Duodenal mucosa (tissue), 2 donors: Measurements from ENCODE around the gene EGLN3.

ENCODE experiments used
- H3K27ac ChIP-seq: one replicate; pipeline ENCODE4 v1.7.0; 2013; ENCODE audit warnings: low read depth, low read length
- H3K27me3 ChIP-seq, 2 donors: one replicate each; pipeline ENCODE4 v1.7.0; 2013; ENCODE audit warnings: low read length in 2 of 2, control low read depth in 1 of 2; ENCODE audit not compliant: insufficient read depth in 2 of 2, control insufficient read depth in 1 of 2
- H3K36me3 ChIP-seq, 2 donors: one replicate each; pipeline ENCODE4 v1.7.0; 2013; ENCODE audit warnings: low read length in 2 of 2, control low read depth in 1 of 2; ENCODE audit not compliant: insufficient read depth in 2 of 2, control insufficient read depth in 1 of 2
- H3K4me1 ChIP-seq, 2 donors: one replicate each; pipeline ENCODE4 v1.7.0; 2013; ENCODE audit warnings: low read length in 2 of 2, control low read depth in 1 of 2; ENCODE audit not compliant: insufficient read depth in 2 of 2, control insufficient read depth in 1 of 2
- H3K4me3 ChIP-seq, 2 donors: one replicate each; pipeline ENCODE4 v1.7.0; 2013; ENCODE audit warnings: low read length in 2 of 2, low read depth in 1 of 2
- H3K9ac ChIP-seq, 2 donors: one replicate each; pipeline ENCODE4 v1.7.0; 2013; ENCODE audit warnings: low read length in 2 of 2, low read depth in 1 of 2
- H3K9me3 ChIP-seq, 2 donors: one replicate each; pipeline ENCODE4 v1.7.0; 2013; ENCODE audit warnings: low read length in 2 of 2, control low read depth in 1 of 2; ENCODE audit not compliant: control insufficient read depth in 1 of 2

EGLN3 gene

DNA sequence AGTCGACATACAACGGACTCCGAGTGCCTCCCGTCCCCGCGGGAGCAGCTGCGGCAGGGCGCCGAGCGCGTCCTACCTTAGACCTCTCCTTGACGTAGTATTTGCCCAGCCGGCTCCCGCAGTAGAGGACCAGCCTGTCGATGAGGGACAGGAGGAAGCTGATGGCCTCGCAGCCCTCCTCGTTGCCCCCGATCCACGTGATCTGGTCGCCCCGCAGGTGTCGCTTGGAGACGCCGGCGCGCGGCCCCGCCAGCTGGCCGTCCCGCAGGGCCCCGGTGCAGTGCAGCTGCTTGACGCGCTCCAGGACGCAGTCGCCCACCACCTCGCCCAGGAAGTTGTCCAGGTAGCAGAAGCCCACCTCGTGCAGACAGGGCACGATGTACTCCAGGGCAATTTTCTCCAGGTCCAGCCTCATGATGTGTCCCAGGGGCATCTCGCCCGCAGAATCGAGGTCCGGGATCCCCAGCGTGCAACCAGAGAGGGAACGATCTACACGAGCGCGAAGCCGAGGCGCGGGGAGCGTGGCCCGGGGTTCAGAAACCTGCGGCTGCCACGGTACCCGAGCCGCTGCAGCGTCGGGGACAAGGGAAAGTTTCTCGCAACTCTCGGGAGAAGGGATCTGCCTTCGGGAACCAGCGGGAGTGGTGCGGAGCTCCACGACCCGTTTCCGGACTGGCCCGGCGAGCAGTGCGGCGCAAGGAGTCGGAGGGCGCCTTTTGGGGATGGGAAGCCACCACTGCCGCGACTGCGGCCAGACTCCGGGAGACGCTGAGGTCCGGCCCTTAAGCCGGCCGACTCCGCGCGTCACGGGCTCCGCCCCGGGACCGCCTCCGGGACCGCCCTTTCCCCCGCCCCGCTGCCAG is at the start of gene EGLN3:
Gene EGLN3, minus strand, starts transcription at position 755 of the 863 bp plus-strand sequence. Its CDS starts 322 bp downstream, at position 433.
- H3K9me3 ChIP-seq = no peaks in the 10 kb centered on the region
- peak within 1 kb of the TSS; percentile 66 to 89 for H3K4me3 ChIP-seq
- no peaks in the 10 kb centered on the region for H3K27me3 ChIP-seq
- peak within 1 kb of the TSS; percentile 61 to 88 for H3K9ac ChIP-seq
- no peaks in the 10 kb centered on the region for H3K36me3 ChIP-seq
- H3K27ac ChIP-seq = peak within 1 kb of the TSS; percentile 27
- H3K4me1 ChIP-seq = peaks cover 18 to 25% of the 10 kb centered on the region in 2 donors

DNA sequence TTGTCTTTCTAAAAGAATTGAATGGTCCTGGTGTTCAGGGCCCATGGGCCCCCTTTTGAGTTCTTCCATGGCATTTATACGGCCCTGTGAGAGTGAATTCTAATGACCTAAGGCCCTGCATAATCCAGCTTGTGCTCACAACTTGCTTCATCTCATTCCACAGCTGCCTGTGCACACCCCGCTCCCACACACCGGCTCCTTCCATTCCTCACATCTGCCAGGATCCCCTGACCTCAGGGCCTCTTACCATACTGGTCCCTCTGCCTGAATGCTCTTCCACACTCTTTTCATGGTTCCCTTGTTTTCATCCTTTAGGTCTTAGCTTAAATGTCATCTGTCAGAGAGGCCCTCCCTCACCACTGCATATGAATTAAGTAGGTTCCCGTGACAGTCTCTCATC is 49.5 kb upstream of the EGLN3 start:
- no peak overlapping the region for H3K9ac ChIP-seq
- no peaks in the 10 kb centered on the region for H3K36me3 ChIP-seq
- no peak overlapping the region for H3K4me3 ChIP-seq
- no peaks in the 10 kb centered on the region for H3K27me3 ChIP-seq
- no peaks in the 10 kb centered on the region for H3K9me3 ChIP-seq
- no peaks in the 10 kb centered on the region for H3K4me1 ChIP-seq
- H3K27ac ChIP-seq = no peak overlapping the region

DNA sequence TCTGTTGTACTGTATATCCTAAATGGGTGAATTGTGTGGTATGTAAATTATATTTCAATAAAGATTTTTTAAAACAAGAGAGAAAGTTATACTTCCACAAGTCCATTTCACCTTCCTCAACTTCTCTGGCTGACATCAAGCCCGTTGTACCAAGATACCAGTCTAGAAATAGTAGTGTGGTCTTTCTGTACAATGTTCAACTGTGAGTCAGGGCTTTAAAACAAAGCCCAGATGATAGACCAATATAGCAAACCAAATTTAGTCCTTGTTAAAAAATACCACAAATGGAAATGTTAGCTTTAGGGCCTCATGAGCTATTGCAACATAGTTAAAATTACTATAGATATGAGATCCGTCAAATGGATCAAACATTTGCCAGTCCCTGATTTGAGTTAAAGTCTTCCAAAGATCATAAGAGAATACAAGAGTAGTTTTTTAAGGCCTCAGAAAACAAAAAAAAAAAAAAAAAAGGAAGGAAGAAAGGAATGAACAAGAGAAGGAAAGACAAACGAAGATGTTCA is 49.0 kb upstream of the EGLN3 start:
- Histone ChIP-seq H3K9ac (no peak overlapping the region), H3K27ac (no peak overlapping the region), H3K4me1 (no peaks in the 10 kb centered on the region), H3K4me3 (no peak overlapping the region), H3K27me3 (no peaks in the 10 kb centered on the region), H3K36me3 (no peaks in the 10 kb centered on the region), H3K9me3 (no peaks in the 10 kb centered on the region)

DNA sequence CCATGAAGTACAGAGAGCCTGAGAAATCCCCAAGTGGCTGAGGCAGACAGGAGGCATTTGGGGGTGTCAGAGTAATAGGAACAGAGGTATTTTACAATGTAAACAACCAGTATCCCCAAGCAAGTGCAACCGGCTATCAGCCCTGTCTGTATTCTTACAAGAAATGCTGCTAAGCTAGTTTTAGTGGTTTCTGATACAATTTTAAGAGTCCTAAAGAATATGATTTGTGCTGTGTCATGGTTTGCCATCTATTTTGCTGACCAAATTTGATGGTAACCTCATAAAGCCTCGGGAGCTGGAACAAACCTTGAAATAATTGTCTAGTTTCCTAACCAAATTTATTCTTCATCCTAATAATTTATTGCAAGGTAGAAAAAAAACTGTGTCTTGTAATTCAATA is 46.7 kb upstream of the EGLN3 start:
- Histone ChIP-seq H3K9ac (no peak overlapping the region), H3K4me3 (no peak overlapping the region), H3K36me3 (no peaks in the 10 kb centered on the region), H3K9me3 (no peaks in the 10 kb centered on the region), H3K27me3 (no peaks in the 10 kb centered on the region), H3K4me1 (no peaks in the 10 kb centered on the region), H3K27ac (no peak overlapping the region)

GRCh38 chr14:33996462-33996861 is 45.6 kb upstream of the EGLN3 start:
- Histone ChIP-seq H3K27me3 (no peaks in the 10 kb centered on the region), H3K4me3 (no peak overlapping the region), H3K9ac (no peak overlapping the region), H3K27ac (no peak overlapping the region), H3K36me3 (no peaks in the 10 kb centered on the region), H3K4me1 (no peaks in the 10 kb centered on the region), H3K9me3 (no peaks in the 10 kb centered on the region)

DNA sequence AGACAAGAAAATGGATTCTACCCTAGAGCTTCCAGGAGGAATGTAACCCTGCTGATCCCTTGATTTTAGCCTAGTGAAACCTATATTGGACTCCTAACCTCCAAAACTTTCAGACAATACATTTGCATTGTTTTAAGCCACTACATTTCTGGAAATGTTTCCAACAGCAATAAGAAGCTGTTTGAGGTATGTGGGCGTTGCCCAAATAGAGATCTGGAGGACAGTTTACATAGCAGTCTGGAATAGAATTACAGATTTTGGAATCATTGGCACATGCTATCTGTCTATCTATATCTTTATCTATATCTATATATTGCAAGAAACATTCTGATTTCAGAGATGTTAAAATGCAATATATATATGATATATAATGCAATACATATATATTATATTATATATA is 42.4 kb upstream of the EGLN3 start:
- H3K27me3 ChIP-seq = no peaks in the 10 kb centered on the region
- H3K9ac ChIP-seq = no peak overlapping the region
- H3K9me3 ChIP-seq = no peaks in the 10 kb centered on the region
- H3K36me3 ChIP-seq = no peaks in the 10 kb centered on the region
- no peaks in the 10 kb centered on the region for H3K4me1 ChIP-seq
- no peak overlapping the region for H3K4me3 ChIP-seq
- no peak overlapping the region for H3K27ac ChIP-seq

- Histone ChIP-seq H3K27me3 (no peaks in the 10 kb centered on the region), H3K9me3 (no peaks in the 10 kb centered on the region), H3K4me1 (no peaks in the 10 kb centered on the region), H3K4me3 (no peak overlapping the region), H3K27ac (no peak overlapping the region), H3K9ac (no peak overlapping the region), H3K36me3 (no peaks in the 10 kb centered on the region)
These were observed 41.6 kb upstream of the EGLN3 start for GRCh38 chr14:33992274-33993007.

GRCh38 chr14:33990790-33991189 is 39.9 kb upstream of the EGLN3 start:
- no peaks in the 10 kb centered on the region for H3K9me3 ChIP-seq
- no peak overlapping the region for H3K4me3 ChIP-seq
- no peak overlapping the region for H3K9ac ChIP-seq
- no peaks in the 10 kb centered on the region for H3K27me3 ChIP-seq
- no peaks in the 10 kb centered on the region for H3K4me1 ChIP-seq
- H3K27ac ChIP-seq = no peak overlapping the region
- H3K36me3 ChIP-seq = no peaks in the 10 kb centered on the region

DNA sequence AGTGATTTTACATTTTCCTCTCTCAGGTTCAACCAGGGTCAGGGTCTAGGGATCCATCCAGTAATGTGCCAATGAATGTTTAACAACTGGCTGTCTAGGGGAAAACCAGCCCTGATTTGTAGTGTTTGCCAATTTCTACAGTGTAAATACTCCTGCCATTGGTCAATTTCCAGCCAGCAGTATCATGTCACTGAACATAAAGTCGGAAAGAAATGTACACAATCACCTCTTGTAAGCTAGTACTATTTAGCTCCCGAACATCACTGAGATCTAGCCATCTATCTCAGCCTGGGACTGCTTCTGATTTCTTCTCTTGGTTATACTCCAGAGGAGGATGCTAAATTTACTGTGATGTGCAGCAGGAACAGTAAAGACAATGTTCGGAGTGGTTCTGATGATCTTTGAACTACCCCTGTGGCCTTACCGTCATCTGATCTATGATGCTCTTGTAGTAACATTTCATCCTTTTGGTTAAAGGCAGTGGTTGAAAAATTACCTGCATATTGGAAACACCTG is 36.7 kb upstream of the EGLN3 start:
- Histone ChIP-seq H3K27ac (no peak overlapping the region), H3K36me3 (no peaks in the 10 kb centered on the region), H3K4me1 (no peaks in the 10 kb centered on the region), H3K27me3 (no peaks in the 10 kb centered on the region), H3K9ac (no peak overlapping the region), H3K4me3 (no peak overlapping the region), H3K9me3 (no peaks in the 10 kb centered on the region)

- no peak overlapping the region for H3K4me3 ChIP-seq
- H3K27ac ChIP-seq = no peak overlapping the region
- H3K36me3 ChIP-seq = no peaks in the 10 kb centered on the region
- H3K9ac ChIP-seq = no peak overlapping the region
- no peaks in the 10 kb centered on the region for H3K9me3 ChIP-seq
- no peaks in the 10 kb centered on the region for H3K4me1 ChIP-seq
- H3K27me3 ChIP-seq = no peaks in the 10 kb centered on the region
These were observed 35.9 kb upstream of the EGLN3 start for GRCh38 chr14:33986804-33987203.
